HepG2 (cell line): Measurements from ENCODE around the gene MDP1. TPM values are rescaled to one million over a fixed set of nuclear protein-coding genes. Genes with fewer than 3 reads are reported as not detected.
A peak's percentile ranks its signal among the peaks of the same experiment; 100 is the strongest.

Source experiments
- ATAC-seq: fragments of 200-7000 bp; cut with Tn5 transposase; 3 replicates; pipeline ENCODE4 v1.9.1; 2020; ENCODE audit warnings: mild to moderate bottlenecking, moderate library complexity
- BruUV-seq: library from RNA; stranded (reverse); fragments of 400-500 nt; replicated peaks from 2 replicates; lab custom pipeline; 2021; lab: Mats Ljungman, UMichigan
- CTCF ChIA-PET: fragments of 300-600 bp; formaldehyde crosslinking; extraction: SDS; loops from one replicate; lab custom pipeline; 2021; ENCODE audit warnings: low total read pairs, inconsistent platforms, low intra/inter-chr PET ratio; lab: Yijun Ruan, JAX
- POLR2A ChIA-PET: fragments of 350-600 bp; sonication (Branson Sonifier 250); formaldehyde crosslinking; loops from one replicate; lab custom pipeline; 2020; ENCODE audit warnings: antibody characterized with exemption, inconsistent platforms; lab: Yijun Ruan, JAX
- DNase-seq: peaks from one replicate; pipeline ENCODE4 v3.0.0-alpha.2; 2015; ENCODE audit warnings: low spot score
- FAIRE-seq: peaks from 3 replicates; lab custom pipeline; 2011; peaks lifted over from hg19 to GRCh38; lab: Jason Lieb, UNC
- H2AFZ ChIP-seq: one replicate; pipeline ENCODE4 v1.6.1; 2011; ENCODE audit warnings: low read length, inconsistent platforms
- H3K27ac ChIP-seq: fragments of 300-600 bp; 3 replicates; pipeline ENCODE4 v1.8.0; 2011; ENCODE audit warnings: mixed run types, mild to moderate bottlenecking, mixed read lengths, low read length, inconsistent platforms; ENCODE audit not compliant: insufficient read depth; ENCODE audit errors: extremely low read length
- H3K27me3 ChIP-seq, 2 experiments: fragments of 200-600 bp in 1 of 2; 2 replicates in 1 of 2; 3 replicates in 1 of 2; pipeline versions ENCODE4 v1.6.0 to v1.8.0; 2011; ENCODE audit warnings: low read length in 2 of 2, mild to moderate bottlenecking in 2 of 2, moderate library complexity in 2 of 2, inconsistent platforms in 1 of 2; ENCODE audit not compliant: insufficient read depth in 2 of 2, control insufficient read depth in 1 of 2
- H3K36me3 ChIP-seq, 2 experiments: fragments of 200-600 bp in 1 of 2; replicated peaks in 1 of 2; 2 replicates in 1 of 2; 3 replicates in 1 of 2; pipeline versions ENCODE4 v1.5.1 to v1.8.0; 2011; ENCODE audit warnings: low read length in 2 of 2, inconsistent platforms in 1 of 2; ENCODE audit not compliant: insufficient read depth in 2 of 2, control insufficient read depth in 1 of 2
- H3K4me1 ChIP-seq: 2 replicates; pipeline ENCODE4 v1.5.1; 2012; ENCODE audit warnings: low read length, inconsistent platforms; ENCODE audit not compliant: insufficient read depth
- H3K4me2 ChIP-seq: 2 replicates; pipeline ENCODE4 v1.6.0; 2011; ENCODE audit warnings: low read depth, low read length, inconsistent platforms
- H3K4me3 ChIP-seq, 3 experiments: fragments of 200-600 bp in 1 of 3; sonication (generic), shearing (Covaris generic) in 1 of 3; replicated peaks in 1 of 3; 2 replicates each; pipeline ENCODE4 v1.5.1; 2011 to 2016; ENCODE audit warnings: low read length in 3 of 3, inconsistent platforms in 2 of 3, low read depth in 2 of 3, mild to moderate bottlenecking in 2 of 3, control low read depth in 1 of 3, mixed read lengths in 1 of 3; ENCODE audit not compliant: insufficient read depth in 1 of 3
- H3K79me2 ChIP-seq: one replicate; pipeline ENCODE4 v1.6.1; 2011; ENCODE audit warnings: low read length, inconsistent platforms; ENCODE audit not compliant: insufficient read depth
- H3K9ac ChIP-seq: 2 replicates; pipeline ENCODE4 v1.6.0; 2011; ENCODE audit warnings: mild to moderate bottlenecking, low read depth, low read length, inconsistent platforms; ENCODE audit not compliant: insufficient read depth
- H3K9me3 ChIP-seq: 2 replicates; pipeline ENCODE4 v1.5.1; 2012; ENCODE audit warnings: mild to moderate bottlenecking, low read length
- H4K20me1 ChIP-seq: 2 replicates; pipeline ENCODE4 v1.6.0; 2011; ENCODE audit warnings: inconsistent platforms, mild to moderate bottlenecking, low read length, moderate library complexity; ENCODE audit not compliant: insufficient read depth
- JUNB ChIP-seq: sonication (generic); formaldehyde crosslinking; IDR thresholded peaks from 2 replicates; pipeline ENCODE4 v1.8.0; 2022; ENCODE audit warnings: missing genetic modification reagents, mild to moderate bottlenecking, borderline replicate concordance
- KDM4B ChIP-seq: sonication (generic); formaldehyde crosslinking; IDR thresholded peaks from 2 replicates; pipeline ENCODE4 v1.4.0; 2020; ENCODE audit warnings: missing genetic modification reagents
- MZF1 ChIP-seq: sonication (generic); formaldehyde crosslinking; IDR thresholded peaks from 2 replicates; pipeline ENCODE4 v1.8.1; 2023; ENCODE audit warnings: mild to moderate bottlenecking, missing genetic modification reagents, borderline replicate concordance
- NR1H2 ChIP-seq: sonication (generic); formaldehyde crosslinking; IDR thresholded peaks from 2 replicates; pipeline ENCODE4 v1.8.1; 2022; ENCODE audit warnings: low read depth, missing genetic modification reagents, borderline replicate concordance
- POLR2A ChIP-seq, 2 experiments: IDR thresholded peaks; 2 replicates each; pipeline ENCODE4 v1.6.1; 2011; ENCODE audit warnings: low read depth in 2 of 2, low read length in 2 of 2, mild to moderate bottlenecking in 1 of 2, moderate library complexity in 1 of 2; ENCODE audit not compliant: insufficient read depth in 1 of 2
- PRDM4 ChIP-seq: sonication (generic); formaldehyde crosslinking; IDR thresholded peaks from 2 replicates; pipeline ENCODE4 v1.9.0; 2021; ENCODE audit warnings: missing genetic modification reagents, borderline replicate concordance
- RFXAP ChIP-seq: sonication (generic); formaldehyde crosslinking; IDR thresholded peaks from 2 replicates; pipeline ENCODE4 v1.4.0; 2020; ENCODE audit warnings: missing genetic modification reagents, borderline replicate concordance
- WGBS: methylation state at CpG from one replicate; pipeline ENCODE4 v1.1.6; 2017; ENCODE audit warnings: low lambda C conversion rate; 5-methylcytosine and 5-hydroxymethylcytosine counted together
- in situ Hi-C: cut with HindIII; loops from 2 replicates; pipeline ENCODE4 v1.10.0; 2017; ENCODE audit warnings: low pct_unique_long_range_greater_than_20kb; ENCODE audit not compliant: extremely low pct_ligation_motif_present
- intact Hi-C: fragments of 100-400 bp; cut with micrococcal nuclease; formaldehyde crosslinking; loops from one replicate; pipeline ENCODE4 v1.10.0; 2022; ENCODE audit not compliant: unreplicated experiment
- polyA plus RNA-seq, 8 experiments: library from polyadenylated mRNA; depleted of rRNA in 3 of 8; stranded (reverse) in 7 of 8; unstranded in 1 of 8; fragments of >200 nt; fragmentation: Illumina TruSeq in 4 of 8; extraction: Trizol in 4 of 8; gene quantifications; 2 replicates each; pipeline versions ENCODE4 v1.2.1 to v1.2.3, GENCODE V29; 2011 to 2016; ENCODE audit warnings: low read depth in 4 of 8, missing spikeins in 1 of 8, mixed read lengths in 1 of 8; ENCODE audit not compliant: insufficient read depth in 1 of 8
- total RNA-seq, 5 experiments: library from RNA; depleted of rRNA; stranded (reverse); fragments of >200 nt; fragmentation: Illumina TruSeq; extraction: Trizol; gene quantifications; 2 replicates each; pipeline ENCODE4 v1.2.3, GENCODE V29; 2016; ENCODE audit warnings: low read depth in 1 of 5
- TF ChIP-seq, protein P1 (sequence below): sonication (generic); formaldehyde crosslinking; IDR thresholded peaks from 2 replicates; pipeline ENCODE4 v1.9.0; 2021; ENCODE audit warnings: missing genetic modification reagents, mild to moderate bottlenecking, borderline replicate concordance
- TF ChIP-seq, protein P2 (sequence below): sonication (generic); formaldehyde crosslinking; IDR thresholded peaks from 2 replicates; pipeline ENCODE4 v1.4.0; 2020; ENCODE audit warnings: missing genetic modification reagents, mild to moderate bottlenecking, borderline replicate concordance
- TF ChIP-seq, protein P3 (sequence below): sonication (generic); formaldehyde crosslinking; IDR thresholded peaks from 2 replicates; pipeline ENCODE4 v1.4.0; 2020; ENCODE audit warnings: missing genetic modification reagents
- TF ChIP-seq, protein P4 (sequence below): sonication (generic); formaldehyde crosslinking; conservative IDR thresholded peaks from 2 replicates; pipeline ENCODE4 v1.8.1; 2023; ENCODE audit warnings: missing genetic modification reagents

The MDP1 gene
- total and polyA plus RNA-seq, 2 of the 13 experiments (the other 11 are each of a cell fraction or from before 2014, with no cell fraction given) = 44.1 to 48.7 TPM

DNA sequence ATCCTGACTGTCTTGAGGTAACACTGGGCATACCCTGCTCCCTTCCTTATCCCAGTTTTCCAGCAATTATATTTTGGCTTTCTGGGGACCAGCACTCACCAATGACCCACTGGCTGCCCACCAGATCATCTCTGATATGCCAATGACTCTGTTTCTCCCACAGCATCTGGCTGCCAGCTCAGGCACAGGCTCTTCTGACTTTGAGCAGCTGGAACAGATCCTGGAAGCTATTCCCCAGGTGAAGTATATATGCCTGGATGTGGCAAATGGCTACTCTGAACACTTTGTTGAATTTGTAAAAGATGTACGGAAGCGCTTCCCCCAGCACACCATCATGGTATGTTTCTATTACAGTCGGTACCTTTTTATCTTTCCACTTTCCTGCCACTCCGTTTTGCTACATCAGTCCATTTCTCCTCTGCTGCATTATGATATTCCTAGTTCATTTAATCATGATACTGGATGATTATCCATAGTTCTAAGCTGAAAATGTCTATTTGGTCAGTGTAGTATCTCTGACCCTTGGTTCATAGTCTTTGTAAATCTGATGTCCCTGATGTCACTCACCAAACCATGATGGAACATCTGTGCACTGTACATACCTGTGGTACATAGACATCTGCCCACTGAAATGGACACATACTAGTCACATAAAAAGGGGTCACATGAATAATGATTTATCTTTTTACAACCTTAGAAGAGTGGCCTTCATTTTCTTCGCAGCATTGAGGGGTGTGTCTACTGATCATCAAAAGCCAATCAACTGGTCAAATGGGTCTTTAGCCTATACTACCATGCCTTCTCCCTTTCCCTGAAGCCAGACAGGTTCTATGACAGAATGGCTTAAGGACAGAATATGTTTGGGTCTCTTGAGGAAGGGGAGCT is 20.2 kb upstream of the MDP1 start:
- CTCF ChIA-PET = no interaction called here
- peaks cover 42% of the 10 kb centered on the region for H3K79me2 ChIP-seq
- no TSS peak for BruUV-seq
- FAIRE-seq (no peak), ATAC-seq (no peak), DNase-seq (no peak)
- no peak overlapping the region for H3K27ac ChIP-seq
- POLR2A ChIA-PET = interaction anchor here (0.9 to 18.0 kb wide), 11 partner anchors 16 to 178 kb away, joined by 3 to 850 read pairs (median 4); partner anchors contain the start of genes CHMP4A, CIDEB, DCAF11 and DHRS1
- H3K9me3 ChIP-seq = no peaks in the 10 kb centered on the region
- intact Hi-C loops (loop anchor here (10.0 kb wide), 1 partner anchor 1189 kb away; no protein-coding TSS in a partner anchor), in situ Hi-C loops (no loop called here)
- peaks cover 0 to 4% of the 10 kb centered on the region in 2 experiments; a peak in 1 of 5 replicates for H3K27me3 ChIP-seq
- H4K20me1 ChIP-seq = peaks cover 7% of the 10 kb centered on the region; the same call in 1 of the 2 replicates
- H3K36me3 ChIP-seq = peaks cover 43 to 69% of the 10 kb centered on the region in 2 experiments
- no peak overlapping the region for H3K9ac ChIP-seq
- 97% methylated on average over 5 of the region's 5 CpGs for WGBS
- peaks cover 41% of the 10 kb centered on the region for H3K4me1 ChIP-seq
- H3K4me2 ChIP-seq = no peak overlapping the region
- no peak overlapping the region for H2AFZ ChIP-seq
- no peak overlapping the region for H3K4me3 ChIP-seq
- TF ChIP-seq JUNB (CRISPR knock-in tag) = 0 out of 2 replicates have a peak, but pooled peaks have one; percentile 60
- TF ChIP-seq, protein P1, sequence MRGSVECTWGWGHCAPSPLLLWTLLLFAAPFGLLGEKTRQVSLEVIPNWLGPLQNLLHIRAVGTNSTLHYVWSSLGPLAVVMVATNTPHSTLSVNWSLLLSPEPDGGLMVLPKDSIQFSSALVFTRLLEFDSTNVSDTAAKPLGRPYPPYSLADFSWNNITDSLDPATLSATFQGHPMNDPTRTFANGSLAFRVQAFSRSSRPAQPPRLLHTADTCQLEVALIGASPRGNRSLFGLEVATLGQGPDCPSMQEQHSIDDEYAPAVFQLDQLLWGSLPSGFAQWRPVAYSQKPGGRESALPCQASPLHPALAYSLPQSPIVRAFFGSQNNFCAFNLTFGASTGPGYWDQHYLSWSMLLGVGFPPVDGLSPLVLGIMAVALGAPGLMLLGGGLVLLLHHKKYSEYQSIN (CRISPR knock-in tag) = no peak
- TF ChIP-seq NR1H2 = no peak
- TF ChIP-seq, protein P2, sequence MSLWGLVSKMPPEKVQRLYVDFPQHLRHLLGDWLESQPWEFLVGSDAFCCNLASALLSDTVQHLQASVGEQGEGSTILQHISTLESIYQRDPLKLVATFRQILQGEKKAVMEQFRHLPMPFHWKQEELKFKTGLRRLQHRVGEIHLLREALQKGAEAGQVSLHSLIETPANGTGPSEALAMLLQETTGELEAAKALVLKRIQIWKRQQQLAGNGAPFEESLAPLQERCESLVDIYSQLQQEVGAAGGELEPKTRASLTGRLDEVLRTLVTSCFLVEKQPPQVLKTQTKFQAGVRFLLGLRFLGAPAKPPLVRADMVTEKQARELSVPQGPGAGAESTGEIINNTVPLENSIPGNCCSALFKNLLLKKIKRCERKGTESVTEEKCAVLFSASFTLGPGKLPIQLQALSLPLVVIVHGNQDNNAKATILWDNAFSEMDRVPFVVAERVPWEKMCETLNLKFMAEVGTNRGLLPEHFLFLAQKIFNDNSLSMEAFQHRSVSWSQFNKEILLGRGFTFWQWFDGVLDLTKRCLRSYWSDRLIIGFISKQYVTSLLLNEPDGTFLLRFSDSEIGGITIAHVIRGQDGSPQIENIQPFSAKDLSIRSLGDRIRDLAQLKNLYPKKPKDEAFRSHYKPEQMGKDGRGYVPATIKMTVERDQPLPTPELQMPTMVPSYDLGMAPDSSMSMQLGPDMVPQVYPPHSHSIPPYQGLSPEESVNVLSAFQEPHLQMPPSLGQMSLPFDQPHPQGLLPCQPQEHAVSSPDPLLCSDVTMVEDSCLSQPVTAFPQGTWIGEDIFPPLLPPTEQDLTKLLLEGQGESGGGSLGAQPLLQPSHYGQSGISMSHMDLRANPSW = no peak
- no peak for TF ChIP-seq MZF1 (CRISPR knock-in tag)
- TF ChIP-seq, protein P3, sequence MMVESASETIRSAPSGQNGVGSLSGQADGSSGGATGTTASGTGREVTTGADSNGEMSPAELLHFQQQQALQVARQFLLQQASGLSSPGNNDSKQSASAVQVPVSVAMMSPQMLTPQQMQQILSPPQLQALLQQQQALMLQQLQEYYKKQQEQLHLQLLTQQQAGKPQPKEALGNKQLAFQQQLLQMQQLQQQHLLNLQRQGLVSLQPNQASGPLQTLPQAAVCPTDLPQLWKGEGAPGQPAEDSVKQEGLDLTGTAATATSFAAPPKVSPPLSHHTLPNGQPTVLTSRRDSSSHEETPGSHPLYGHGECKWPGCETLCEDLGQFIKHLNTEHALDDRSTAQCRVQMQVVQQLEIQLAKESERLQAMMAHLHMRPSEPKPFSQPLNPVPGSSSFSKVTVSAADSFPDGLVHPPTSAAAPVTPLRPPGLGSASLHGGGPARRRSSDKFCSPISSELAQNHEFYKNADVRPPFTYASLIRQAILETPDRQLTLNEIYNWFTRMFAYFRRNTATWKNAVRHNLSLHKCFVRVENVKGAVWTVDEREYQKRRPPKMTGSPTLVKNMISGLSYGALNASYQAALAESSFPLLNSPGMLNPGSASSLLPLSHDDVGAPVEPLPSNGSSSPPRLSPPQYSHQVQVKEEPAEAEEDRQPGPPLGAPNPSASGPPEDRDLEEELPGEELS (CRISPR knock-in tag) = no peak
- TF ChIP-seq PRDM4 = no peak
- no peak for TF ChIP-seq RFXAP (CRISPR knock-in tag)
- no peak for TF ChIP-seq KDM4B (CRISPR knock-in tag)
- TF ChIP-seq, protein P4, sequence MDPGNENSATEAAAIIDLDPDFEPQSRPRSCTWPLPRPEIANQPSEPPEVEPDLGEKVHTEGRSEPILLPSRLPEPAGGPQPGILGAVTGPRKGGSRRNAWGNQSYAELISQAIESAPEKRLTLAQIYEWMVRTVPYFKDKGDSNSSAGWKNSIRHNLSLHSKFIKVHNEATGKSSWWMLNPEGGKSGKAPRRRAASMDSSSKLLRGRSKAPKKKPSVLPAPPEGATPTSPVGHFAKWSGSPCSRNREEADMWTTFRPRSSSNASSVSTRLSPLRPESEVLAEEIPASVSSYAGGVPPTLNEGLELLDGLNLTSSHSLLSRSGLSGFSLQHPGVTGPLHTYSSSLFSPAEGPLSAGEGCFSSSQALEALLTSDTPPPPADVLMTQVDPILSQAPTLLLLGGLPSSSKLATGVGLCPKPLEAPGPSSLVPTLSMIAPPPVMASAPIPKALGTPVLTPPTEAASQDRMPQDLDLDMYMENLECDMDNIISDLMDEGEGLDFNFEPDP = peak; percentile 80; the same call in 1 of the 2 replicates
- peak in 1 of 2 experiments; percentile 12; a peak in 1 of 4 replicates for TF ChIP-seq POLR2A (IDR thresholded peaks at IDR 0.05; ENCODE audit: insufficient read depth in 1 of 2, low read depth in 2 of 2, low read length in 2 of 2)
